ENCODE data around the gene NBEA.
"Not testable (repeated sequence)": the region's sequence is repeated elsewhere in the genome, so short reads cannot be mapped to it uniquely, and the experiment has no call there.

Gene NBEA

DNA sequence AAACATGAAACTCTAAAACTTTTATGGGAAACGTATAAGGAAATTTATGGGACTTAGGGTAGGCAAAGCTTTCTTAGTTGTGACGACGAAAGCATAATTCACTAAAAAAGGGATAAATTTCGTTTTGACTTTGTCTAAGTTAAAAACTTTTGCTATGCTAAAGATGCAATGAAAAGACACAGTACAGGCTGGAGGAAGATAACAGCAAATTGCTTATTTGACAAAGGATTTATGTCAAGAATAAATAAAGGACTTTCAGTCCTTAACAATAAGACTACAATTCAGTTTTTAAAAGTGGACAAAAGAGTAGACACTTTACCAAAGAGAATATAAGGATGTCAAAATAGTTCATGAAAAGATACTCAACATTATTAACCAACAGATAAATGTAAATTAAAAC lies 150.2 kb downstream of the NBEA start:
- TF ChIP-seq, protein P1, sequence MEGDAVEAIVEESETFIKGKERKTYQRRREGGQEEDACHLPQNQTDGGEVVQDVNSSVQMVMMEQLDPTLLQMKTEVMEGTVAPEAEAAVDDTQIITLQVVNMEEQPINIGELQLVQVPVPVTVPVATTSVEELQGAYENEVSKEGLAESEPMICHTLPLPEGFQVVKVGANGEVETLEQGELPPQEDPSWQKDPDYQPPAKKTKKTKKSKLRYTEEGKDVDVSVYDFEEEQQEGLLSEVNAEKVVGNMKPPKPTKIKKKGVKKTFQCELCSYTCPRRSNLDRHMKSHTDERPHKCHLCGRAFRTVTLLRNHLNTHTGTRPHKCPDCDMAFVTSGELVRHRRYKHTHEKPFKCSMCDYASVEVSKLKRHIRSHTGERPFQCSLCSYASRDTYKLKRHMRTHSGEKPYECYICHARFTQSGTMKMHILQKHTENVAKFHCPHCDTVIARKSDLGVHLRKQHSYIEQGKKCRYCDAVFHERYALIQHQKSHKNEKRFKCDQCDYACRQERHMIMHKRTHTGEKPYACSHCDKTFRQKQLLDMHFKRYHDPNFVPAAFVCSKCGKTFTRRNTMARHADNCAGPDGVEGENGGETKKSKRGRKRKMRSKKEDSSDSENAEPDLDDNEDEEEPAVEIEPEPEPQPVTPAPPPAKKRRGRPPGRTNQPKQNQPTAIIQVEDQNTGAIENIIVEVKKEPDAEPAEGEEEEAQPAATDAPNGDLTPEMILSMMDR (IDR thresholded peaks at IDR 0.05; ENCODE audit: poor library complexity, severe bottlenecking), result no peak
- Histone ChIP-seq H3K4me3 (ENCODE audit: severe bottlenecking) (no peak overlapping the region), H3K27me3 (ENCODE audit: insufficient read depth, poor library complexity, severe bottlenecking) (no peaks in the 10 kb centered on the region), H3K27ac (ENCODE audit: poor library complexity, severe bottlenecking) (no peak overlapping the region), H3K36me3 (ENCODE audit: low read depth) (no peaks in the 10 kb centered on the region), H3K9me3 (ENCODE audit: severe bottlenecking) (no peaks in the 10 kb centered on the region), H3K4me1 (ENCODE audit: insufficient read depth, poor library complexity, severe bottlenecking) (no peaks in the 10 kb centered on the region)
- ATAC-seq (ENCODE audit: low read depth) (no peak), DNase-seq (ENCODE audit: low spot score) (no peak)

DNA sequence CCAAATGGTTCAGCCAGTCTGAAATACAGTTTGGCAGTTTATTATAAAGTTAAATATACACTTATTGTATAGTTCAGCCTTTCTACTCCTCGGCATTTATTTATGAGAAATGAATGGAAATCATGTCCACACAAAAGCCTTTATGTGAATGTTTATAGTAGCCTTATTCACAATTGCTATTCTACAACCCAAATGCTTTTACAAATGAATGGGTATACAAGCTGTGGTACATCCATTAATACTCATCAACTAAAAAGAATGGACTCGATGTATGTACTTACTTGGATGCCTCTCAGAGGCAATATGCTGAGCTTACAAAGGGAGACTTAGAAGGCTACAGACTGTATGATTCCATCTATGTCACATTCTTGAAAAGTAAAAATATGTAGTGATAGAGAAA lies 150.7 kb downstream of the NBEA start:
- DNase-seq (ENCODE audit: low spot score), result no peak
- H3K27ac ChIP-seq (ENCODE audit: poor library complexity, severe bottlenecking), result no peak overlapping the region
- no peaks in the 10 kb centered on the region for H3K9me3 ChIP-seq (ENCODE audit: severe bottlenecking)
- TF ChIP-seq, protein P1 (IDR thresholded peaks at IDR 0.05; ENCODE audit: poor library complexity, severe bottlenecking), result no peak
- H3K4me3 ChIP-seq (ENCODE audit: severe bottlenecking), result no peak overlapping the region
- H3K4me1 ChIP-seq (ENCODE audit: insufficient read depth, poor library complexity, severe bottlenecking), result no peaks in the 10 kb centered on the region
- H3K27me3 ChIP-seq (ENCODE audit: insufficient read depth, poor library complexity, severe bottlenecking), result no peaks in the 10 kb centered on the region
- H3K36me3 ChIP-seq (ENCODE audit: low read depth), result no peaks in the 10 kb centered on the region
- ATAC-seq (ENCODE audit: low read depth), result no peak

DNA sequence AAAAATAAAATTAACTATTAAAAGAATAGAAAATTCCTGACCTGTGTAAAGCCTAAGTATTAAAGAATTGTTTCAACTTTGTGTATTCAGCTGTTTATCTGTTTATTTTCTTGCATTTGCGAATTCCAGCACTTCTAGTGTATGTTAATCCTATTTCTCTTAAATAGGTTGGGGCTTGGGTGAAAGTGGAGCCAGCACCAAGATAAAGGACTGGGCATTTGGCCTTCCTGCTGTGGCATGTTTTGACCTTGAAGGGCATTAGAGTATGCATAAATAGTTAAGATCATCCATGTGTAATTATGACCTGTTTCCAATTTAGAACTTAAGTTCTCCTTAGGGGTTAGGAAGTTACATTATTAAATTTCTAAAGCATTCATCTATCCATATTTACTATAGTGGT lies 151.3 kb downstream of the NBEA start:
- DNase-seq (ENCODE audit: low spot score), result no peak
- no peak for ATAC-seq (ENCODE audit: low read depth)
- Histone ChIP-seq H3K36me3 (ENCODE audit: low read depth) (no peaks in the 10 kb centered on the region), H3K27ac (ENCODE audit: poor library complexity, severe bottlenecking) (no peak overlapping the region), H3K27me3 (ENCODE audit: insufficient read depth, poor library complexity, severe bottlenecking) (no peaks in the 10 kb centered on the region), H3K4me3 (ENCODE audit: severe bottlenecking) (no peak overlapping the region), H3K4me1 (ENCODE audit: insufficient read depth, poor library complexity, severe bottlenecking) (no peaks in the 10 kb centered on the region), H3K9me3 (ENCODE audit: severe bottlenecking) (no peaks in the 10 kb centered on the region)
- TF ChIP-seq, protein P1 (IDR thresholded peaks at IDR 0.05; ENCODE audit: poor library complexity, severe bottlenecking), result no peak

DNA sequence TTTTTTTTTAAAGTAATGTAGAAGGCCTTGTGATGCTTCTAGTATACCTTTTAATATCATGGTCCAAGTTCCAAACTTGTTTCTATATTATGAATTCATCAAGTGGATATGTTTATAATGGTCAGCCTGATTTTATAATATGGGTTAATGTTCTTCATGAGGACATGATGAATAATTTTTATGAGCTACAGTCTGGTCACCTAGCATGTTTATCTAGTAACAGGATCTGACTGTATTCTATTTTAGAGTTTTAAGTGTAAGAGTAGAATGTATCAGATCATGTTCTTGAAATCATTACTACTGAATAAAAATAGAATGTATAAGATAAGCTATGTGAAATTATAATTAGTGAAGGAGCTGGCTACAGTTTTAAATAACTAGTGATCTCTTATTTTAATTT lies 164.7 kb downstream of the NBEA start:
- DNase-seq (ENCODE audit: low spot score); H3K36me3 ChIP-seq (ENCODE audit: low read depth); H3K9me3 ChIP-seq (ENCODE audit: severe bottlenecking); ATAC-seq (ENCODE audit: low read depth); H3K4me3 ChIP-seq (ENCODE audit: severe bottlenecking); H3K4me1 ChIP-seq (ENCODE audit: insufficient read depth, poor library complexity, severe bottlenecking); H3K27me3 ChIP-seq (ENCODE audit: insufficient read depth, poor library complexity, severe bottlenecking); H3K27ac ChIP-seq (ENCODE audit: poor library complexity, severe bottlenecking): not testable (repeated sequence)

DNA sequence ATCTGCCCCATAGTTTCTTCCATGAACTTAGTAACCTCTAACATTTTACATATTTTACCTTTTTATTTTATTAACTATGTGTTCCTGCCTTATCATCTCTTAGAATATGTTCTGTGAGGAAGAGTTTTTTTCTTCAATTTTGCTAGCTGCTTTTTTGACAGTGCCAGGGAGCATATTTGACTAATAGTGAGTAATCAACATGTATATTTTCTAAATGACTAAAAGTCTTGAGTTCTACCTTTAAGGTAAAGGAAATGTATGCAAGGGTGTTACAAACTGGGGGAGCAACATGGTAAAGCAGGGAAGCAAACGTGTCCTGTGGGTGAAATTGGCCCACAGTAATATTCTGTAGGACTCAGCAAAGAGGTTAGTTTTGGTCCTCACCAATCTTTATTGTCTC lies 165.5 kb downstream of the NBEA start:
- Histone ChIP-seq H3K27ac (ENCODE audit: poor library complexity, severe bottlenecking) (no peak overlapping the region), H3K27me3 (ENCODE audit: insufficient read depth, poor library complexity, severe bottlenecking) (no peaks in the 10 kb centered on the region), H3K36me3 (ENCODE audit: low read depth) (no peaks in the 10 kb centered on the region), H3K4me1 (ENCODE audit: insufficient read depth, poor library complexity, severe bottlenecking) (no peaks in the 10 kb centered on the region), H3K4me3 (ENCODE audit: severe bottlenecking) (no peak overlapping the region), H3K9me3 (ENCODE audit: severe bottlenecking) (no peaks in the 10 kb centered on the region)
- TF ChIP-seq, protein P1 (IDR thresholded peaks at IDR 0.05; ENCODE audit: poor library complexity, severe bottlenecking), result no peak
- no peak for DNase-seq (ENCODE audit: low spot score)
- ATAC-seq (ENCODE audit: low read depth), result no peak

DNA sequence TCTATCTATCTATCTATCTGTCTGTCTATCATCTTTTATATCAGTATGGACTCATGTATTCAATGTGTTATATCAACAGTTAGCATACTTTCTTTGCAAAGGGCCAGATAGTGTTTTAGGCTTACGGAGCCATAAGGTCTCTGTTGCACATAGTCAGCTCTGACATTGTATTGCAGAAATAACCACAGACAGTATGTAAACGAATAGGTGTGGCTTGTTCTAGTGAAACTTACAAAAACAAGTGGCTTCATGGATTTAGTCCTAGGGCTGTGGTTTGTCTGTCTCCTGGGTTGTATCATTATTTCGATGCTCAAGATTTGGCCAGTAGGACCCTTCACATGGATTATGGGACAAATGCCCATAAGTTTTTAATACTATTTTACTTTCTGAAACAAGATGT lies 171.5 kb downstream of the NBEA start:
- H3K4me1 ChIP-seq (ENCODE audit: insufficient read depth, poor library complexity, severe bottlenecking); H3K27me3 ChIP-seq (ENCODE audit: insufficient read depth, poor library complexity, severe bottlenecking); DNase-seq (ENCODE audit: low spot score); H3K4me3 ChIP-seq (ENCODE audit: severe bottlenecking); H3K36me3 ChIP-seq (ENCODE audit: low read depth); H3K27ac ChIP-seq (ENCODE audit: poor library complexity, severe bottlenecking); ATAC-seq (ENCODE audit: low read depth); H3K9me3 ChIP-seq (ENCODE audit: severe bottlenecking): not testable (repeated sequence)

Data from RWPE2 (cell line).